ENCODE measurements around the gene EML6.

DNA sequence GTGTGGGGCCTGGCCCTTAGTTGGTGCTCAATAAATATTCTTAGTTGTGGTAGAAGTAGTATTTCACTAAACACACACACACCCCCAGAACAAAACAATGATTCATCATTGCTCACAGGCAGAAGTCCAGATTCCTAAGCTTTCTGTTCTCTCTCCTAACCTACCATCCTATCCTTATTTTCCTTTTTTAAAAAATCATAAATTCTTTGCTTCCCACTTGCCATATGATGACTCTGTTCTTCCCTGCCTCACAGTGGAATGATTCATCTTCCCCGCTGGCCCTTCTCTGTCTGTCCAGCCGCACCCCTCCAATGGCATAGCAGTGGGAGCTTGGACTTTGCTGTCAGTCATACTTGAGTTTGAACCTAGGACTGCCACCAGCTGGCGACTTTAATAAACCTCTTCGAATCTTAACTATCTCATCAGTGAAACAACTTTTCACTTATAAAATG is 5.2 kb downstream of the EML6 start:
- TF ChIP-seq, protein P1, sequence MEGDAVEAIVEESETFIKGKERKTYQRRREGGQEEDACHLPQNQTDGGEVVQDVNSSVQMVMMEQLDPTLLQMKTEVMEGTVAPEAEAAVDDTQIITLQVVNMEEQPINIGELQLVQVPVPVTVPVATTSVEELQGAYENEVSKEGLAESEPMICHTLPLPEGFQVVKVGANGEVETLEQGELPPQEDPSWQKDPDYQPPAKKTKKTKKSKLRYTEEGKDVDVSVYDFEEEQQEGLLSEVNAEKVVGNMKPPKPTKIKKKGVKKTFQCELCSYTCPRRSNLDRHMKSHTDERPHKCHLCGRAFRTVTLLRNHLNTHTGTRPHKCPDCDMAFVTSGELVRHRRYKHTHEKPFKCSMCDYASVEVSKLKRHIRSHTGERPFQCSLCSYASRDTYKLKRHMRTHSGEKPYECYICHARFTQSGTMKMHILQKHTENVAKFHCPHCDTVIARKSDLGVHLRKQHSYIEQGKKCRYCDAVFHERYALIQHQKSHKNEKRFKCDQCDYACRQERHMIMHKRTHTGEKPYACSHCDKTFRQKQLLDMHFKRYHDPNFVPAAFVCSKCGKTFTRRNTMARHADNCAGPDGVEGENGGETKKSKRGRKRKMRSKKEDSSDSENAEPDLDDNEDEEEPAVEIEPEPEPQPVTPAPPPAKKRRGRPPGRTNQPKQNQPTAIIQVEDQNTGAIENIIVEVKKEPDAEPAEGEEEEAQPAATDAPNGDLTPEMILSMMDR (IDR thresholded peaks at IDR 0.05): no peak
- no peak for TF ChIP-seq POLR2AphosphoS5 (IDR thresholded peaks at IDR 0.05)
